HG02840 (cell line): ENCODE measurements around the gene MORC2.

Experiments
- ATAC-seq: cut with Tn5 transposase; IDR thresholded peaks from one replicate; pipeline ENCODE4 v1.9.1; 2021; ENCODE audit warnings: mild to moderate bottlenecking, moderate library complexity, moderate number of reproducible peaks; ENCODE audit not compliant: unreplicated experiment, low FRiP score

The MORC2 gene

DNA sequence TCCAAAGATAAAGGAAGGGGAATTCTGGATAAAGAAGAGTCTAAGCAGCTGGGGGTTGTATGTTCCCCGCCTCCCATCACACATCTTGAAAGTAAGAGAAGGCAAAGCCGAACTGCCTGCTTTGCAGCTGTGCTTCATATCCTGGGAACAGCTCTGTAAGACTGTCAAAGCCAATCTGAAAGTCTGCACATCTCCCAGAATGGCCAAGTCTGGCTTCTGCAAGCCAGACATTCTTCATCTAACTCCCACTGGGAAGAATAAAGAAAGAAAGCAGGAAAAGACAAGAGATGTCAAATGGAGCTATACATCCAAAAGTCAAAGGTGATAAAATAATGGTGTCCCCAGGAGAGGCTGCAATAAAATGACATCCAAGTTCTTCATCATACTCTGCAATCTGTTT, 15.4 kb downstream of the MORC2 start:
- no peak for ATAC-seq

DNA sequence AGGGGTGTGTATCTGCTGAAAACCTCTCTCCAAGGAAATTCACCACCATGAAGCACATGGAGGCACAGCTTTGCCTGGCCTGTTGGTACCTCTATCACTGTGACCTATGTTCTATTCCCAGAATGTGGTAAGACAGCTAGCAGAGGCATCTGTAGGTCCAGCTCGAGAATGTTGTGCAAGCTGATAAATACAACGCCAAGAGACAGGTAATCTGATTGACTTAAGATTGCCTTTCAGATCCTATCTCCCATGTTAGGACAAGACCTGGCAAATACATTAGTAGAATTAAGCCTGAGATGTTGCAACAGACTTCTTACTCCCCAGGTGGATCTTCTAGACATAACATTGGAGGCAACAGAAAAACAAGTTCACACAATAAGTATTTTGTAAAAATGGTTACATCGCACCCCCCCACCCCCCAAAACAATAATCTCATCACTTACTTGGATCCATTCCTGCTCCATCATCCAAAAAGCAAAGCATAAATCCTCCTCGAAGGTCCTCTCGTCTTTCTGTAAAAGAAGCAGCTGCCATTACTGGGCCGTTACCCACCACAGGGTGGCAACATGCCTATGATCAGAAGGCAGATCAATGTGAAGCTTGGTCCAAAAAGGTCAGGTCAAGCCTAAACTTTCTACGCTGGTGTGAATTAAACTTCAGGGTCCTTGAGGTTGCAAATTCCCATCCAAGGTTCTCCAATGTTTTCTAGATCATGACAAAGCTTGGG, 18.5 kb downstream of the MORC2 start:
- ATAC-seq: no peak

DNA sequence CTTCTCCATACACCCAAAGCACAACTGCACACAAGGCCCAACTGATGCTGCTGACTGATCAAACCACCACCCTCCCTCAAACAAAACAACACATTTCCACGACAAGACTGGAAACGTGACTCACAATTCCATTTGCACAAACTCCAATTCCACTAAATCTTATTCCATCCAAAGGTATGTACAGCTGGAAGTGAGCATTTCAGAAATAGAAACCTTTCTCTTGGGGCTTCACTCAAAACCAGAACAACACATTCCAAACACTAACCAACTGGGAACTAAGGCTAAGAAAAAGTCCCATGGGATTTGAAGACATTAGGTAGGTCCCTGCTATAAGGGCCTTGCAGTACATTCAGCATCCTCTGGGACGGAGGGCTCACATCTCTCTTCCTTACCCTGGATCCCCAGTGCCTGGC, 19.6 kb downstream of the MORC2 start:
- ATAC-seq: no peak

DNA sequence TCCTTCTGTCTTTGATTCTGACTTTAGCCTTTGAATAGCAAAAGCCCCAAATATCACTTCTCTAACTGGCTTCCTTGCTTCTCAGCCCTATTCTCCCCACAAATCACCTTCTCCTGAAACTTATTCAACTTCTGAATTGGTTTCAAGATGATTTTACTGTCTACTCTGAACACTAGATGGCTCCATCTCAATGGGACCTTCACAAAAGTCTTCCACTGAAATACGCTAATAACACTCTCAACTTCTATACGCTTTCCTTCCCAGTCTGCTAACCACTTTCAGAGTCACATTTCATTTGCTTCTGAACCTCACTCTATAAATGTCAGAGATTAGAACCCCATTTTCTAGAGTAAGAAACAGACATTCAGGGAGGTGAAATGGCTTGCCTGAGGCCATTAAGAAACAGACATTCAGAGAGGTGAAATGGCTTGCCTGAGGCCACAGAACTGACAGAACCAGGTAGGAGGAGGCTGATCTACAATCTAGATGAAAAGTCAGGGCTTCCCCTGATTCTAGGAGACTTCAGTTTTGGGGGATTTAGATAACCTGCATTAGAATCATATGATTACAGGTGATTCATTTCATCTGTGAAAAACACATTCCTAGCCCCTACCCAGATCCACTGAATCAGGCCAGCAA, 20.6 kb downstream of the MORC2 start:
- ATAC-seq: no peak

DNA sequence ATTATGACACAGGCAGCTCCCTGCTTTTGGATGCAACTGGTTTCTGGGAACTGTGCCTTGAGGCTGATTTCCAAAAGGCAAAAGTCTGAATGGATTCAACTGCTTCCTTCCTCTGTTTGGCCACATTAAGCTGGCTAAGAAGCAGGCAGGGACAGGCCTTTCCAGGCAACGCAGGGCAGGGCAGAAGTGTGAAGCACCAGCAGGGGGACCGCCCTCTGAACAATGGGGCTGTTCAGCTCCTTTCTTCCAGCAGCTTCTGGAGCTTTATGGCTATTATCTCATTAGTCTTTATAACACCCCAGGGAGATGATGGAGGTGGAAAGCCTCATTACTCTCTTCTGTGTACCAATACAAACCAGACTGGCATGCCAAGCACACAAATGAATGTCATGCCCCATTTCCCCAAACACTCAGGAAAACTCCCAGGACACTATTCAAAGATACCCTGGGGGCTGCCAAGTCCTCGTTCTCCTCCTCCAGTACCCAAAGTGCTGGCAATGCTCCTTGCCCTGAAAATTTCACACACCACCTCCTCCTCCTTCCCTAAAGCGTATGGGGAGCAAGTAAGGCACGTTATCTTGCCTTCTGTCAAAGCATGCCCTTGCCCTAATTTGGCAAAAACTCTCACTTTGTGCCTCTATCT, 21.3 kb downstream of the MORC2 start:
- no peak for ATAC-seq

DNA sequence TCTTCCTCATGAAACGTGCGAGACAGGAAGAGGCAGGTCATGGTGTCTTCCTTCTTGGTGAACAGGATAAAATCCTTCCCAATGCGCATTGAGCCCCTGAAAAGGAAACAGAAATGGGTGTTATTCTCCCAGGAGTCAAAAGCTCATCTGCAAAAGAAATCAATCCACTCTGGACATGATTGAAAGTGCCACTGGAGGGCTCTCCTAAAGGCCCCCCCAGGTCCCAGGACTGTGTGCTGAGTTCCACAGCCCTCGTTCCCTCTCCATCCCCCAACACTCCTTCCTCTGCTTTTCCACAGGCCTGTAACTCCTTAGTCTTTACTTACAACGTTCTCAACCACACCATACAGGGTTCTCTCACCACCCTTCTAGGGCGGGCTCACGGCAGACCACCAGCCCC, 22.2 kb downstream of the MORC2 start:
- no peak for ATAC-seq

DNA sequence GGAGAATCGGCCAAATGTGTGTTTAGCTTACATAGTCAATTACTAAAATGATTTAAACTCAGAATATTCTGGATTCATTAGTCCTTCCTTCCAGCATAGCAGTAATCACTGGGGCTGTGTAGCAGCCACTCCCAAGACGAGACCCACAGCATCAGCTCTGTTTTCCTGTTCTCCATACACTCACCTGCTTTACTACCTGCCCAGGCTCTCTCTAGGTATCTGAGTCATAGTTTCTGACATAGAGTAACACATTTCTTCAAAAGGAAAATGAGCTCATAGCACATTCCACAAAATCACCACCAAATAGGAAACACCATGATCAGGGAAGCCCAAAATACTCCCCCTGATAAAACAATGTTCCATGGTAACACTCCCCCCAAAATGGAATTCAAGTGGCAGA, 22.9 kb downstream of the MORC2 start:
- ATAC-seq: no peak

DNA sequence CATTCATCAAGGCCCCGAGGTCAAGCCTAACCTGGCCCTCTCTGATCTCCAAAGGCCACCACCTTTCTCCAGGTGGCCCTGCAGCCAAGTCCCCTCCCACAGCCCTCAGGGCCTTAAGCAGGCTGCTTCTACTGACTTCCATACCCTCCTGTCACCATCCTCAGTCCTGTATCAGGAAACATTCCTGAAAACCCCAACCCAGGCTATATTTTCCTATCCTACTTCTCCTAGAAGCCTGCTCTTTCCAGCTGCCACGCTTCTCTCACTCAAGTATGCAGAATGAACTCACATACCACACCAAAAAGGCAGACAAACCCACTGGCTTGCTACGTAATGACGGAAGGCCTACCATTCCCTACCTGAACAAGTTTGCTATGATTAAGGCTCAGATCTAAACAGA, 23.6 kb downstream of the MORC2 start:
- ATAC-seq: no peak

DNA sequence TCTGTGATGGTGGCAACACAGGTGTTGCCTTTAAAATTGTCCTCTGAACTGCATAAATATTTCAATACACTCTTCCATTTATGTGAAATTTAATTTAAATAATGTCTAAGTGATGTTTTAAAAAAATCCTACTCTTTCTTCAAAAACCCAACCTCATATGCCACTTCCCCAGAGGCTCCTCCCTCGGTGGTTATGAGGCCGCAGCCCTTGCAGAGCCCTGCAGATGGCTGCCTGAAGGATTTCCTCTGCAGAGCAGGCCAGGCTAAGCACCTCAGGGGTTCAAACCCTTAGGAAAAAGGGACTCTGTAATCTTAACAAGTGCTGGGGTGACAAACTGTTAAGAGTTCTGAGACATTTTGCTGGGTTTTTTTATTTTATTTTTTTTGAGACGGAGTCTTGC, 25.2 kb downstream of the MORC2 start:
- ATAC-seq: no peak

DNA sequence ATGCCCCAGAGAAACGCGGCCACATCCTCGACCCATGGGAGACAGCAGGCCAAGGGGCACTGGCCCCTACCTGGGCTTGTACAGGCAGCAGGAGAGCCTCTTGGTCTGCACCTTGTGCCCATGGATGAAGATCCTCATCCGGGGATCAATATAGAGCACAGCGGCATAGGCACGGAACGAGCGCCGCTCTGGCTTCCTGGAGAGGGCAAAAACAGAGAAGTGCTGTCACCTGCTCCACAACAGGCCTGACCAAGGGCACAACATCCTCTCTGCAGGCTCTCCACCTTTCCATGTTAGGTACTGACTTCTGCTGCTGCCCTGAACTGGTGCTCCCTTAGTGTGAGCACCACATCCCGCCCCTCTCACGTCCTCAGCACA, 27.2 kb downstream of the MORC2 start:
- no peak for ATAC-seq

DNA sequence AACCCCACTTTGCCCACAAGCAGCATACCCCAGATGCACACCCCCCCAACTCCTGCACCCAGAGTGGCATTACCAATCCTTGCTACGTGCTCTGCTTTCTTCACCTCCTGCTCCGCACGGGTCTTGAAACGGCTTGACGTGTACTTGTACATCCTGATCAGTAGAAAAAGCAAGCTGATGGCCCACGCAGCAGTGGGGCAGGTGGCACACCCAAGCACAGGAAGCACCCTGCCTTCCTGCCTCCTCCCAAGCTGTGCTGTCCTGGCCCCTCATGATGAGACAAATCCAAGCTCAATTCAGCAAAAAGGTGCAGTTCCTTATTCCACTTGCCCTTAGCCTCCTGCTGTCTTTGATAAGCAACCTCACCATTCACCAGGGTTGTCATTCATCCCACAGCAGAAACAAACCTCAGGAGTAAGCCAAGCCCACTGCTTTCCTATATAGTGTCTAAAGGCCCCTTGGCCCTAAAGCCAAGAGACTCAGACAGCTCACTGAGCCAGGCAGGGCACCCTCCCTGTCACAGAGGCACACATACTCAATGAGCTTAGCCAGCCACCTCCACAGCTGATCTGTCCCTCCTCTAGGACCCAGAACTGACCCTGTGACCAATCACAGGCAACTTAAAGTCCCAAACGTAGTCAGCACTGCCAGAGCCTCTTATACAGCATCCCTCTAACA, 27.8 kb downstream of the MORC2 start:
- no peak for ATAC-seq

DNA sequence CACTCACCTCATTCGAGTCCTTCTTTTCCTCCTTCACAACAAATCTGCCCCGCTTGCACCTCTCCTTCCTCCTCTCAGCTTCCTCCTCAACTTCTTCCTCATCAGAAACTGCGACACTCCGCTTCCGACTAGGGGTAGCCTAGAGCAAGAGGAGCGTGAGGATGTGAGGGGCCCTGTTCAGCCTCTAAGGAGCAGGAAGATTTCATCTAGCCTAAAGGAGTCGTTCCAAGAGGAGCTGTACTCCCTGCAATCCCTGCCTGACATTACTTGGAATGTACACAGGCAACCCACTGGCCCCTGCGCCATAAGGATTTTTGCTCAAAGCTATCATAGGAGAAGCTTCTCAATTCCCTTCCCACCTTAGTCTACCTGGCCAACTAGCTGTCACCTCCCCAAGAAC, 34.5 kb downstream of the MORC2 start:
- ATAC-seq: no peak

DNA sequence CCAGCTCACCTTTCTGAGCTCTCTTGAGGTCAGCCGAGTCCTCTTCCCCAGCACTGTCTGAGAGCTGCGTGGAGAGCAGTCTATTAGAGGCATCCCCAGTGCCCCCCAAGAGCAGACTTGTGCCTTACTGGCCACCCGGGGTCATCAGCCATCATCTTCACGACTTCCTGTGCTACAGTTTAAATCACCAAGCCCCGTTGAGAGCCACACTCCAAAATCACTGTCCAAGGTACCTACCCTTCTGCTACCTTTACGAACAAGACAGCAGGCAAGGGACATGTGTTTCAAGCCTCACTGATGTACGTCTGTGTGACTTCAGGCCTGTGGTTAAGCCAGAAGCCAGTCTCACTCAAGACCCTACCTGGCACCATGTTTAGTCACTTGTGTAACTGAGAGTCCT, 35.1 kb downstream of the MORC2 start:
- no peak for ATAC-seq

DNA sequence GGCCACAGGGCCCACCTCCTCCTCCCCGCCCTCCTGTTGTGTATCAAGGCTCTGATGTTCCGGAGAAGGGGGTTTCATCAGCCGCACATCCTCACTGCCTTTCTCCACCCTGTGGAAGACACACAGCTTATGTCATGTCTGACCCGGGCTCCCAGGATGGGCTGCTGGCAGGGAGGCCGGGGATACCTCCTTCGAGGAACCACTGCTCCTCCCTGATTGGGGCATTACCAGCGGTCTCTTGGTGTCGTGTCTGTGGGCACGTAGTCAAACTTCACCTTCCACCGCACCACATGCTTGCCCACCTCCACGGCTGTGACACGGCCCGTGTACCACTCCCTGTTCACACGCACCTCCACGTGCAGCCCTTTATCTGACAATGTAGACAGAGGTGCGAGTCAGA, 35.9 kb downstream of the MORC2 start:
- ATAC-seq: no peak

DNA sequence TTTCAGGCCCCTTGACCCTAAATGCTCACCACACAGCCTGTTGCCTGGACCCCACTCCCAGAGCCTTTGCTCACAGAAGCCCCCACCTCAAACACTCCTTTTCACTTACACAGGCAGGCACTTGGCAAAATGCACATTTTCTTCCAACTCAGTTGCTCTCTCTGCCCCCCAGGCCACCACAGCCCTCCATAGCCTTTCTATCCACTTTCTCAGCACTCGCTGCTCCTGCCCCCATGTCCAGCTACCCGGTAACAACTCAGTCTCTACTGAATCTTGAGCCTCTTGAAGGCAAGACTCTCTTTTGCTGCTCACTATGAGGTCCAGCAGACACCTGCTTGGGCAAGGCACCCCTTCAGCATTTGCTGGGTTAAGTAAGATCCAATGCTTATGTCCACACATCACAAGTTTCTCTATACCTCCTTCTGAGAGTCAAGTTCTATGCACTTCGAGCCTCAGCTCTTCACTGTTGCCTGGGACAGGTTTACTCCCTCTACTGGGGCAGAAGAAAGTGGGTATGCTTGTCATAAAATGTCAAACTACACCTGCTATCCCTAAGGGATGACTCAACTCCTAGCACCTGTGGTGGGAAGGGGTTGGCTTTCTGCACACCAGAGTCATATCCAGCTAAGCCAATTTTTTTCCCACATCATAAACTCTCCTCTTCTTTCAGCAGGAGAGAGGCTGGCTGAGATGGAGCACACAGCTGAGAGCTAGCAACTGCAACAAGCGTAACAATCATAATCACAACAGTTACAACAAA, 36.9 kb downstream of the MORC2 start:
- ATAC-seq: no peak

DNA sequence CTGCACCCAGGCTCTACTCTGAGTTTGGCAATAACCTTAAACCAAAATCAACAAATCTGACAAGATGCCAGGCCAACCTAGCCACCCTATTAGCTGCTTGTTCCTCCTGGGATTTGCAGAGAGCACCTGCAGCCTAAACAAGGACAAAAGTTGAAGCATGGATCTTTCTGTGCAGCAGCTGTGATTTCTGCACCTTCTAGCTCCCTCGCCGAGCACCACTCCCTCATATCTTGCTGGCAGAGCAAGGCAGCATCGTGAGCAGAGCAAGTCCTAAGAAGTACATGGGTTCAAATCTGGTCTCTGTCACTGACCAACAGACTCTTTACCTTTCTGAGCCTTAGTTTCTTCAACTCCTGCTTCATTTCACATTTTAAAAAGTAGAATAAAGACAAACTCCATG, 38.3 kb downstream of the MORC2 start:
- no peak for ATAC-seq

DNA sequence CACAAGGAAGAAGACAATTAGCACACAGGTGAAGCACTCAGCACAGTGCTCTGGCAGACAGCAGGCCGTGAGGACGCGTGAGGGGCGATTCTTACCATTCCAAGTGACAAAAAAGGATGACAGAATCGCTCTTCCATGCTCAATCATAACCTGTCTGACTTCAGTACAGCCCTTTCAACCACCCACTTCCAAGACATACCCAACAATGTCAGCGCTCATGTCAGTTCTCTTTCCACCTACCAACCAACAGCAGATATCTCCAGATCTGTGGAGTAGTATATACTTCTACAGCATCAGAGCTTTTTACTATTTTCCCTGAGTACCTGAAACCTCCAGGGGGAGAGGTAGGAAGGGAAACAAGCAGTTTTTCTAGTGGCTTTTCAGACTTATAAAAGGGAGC, 40.2 kb downstream of the MORC2 start:
- no peak for ATAC-seq

DNA sequence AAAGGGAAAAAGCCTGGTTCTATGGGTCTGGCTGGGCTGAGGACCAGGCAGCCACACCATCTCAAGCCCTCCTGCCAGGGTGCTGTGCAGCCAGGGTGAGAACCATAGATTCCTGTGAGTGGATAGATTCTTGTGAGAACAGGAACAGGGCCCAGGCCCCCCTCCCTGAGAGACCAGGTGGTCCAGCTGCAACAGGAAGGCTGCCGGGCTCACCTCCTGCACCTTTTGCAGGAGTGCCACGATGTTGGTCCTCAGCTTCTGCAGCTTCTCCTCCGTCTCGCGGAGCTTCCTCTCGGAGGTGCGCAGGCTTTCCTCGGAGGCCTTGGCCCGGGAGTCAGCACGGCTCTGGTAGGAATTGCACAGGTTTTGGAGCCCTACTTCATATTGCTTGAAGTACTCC, 40.8 kb downstream of the MORC2 start:
- ATAC-seq: no peak

DNA sequence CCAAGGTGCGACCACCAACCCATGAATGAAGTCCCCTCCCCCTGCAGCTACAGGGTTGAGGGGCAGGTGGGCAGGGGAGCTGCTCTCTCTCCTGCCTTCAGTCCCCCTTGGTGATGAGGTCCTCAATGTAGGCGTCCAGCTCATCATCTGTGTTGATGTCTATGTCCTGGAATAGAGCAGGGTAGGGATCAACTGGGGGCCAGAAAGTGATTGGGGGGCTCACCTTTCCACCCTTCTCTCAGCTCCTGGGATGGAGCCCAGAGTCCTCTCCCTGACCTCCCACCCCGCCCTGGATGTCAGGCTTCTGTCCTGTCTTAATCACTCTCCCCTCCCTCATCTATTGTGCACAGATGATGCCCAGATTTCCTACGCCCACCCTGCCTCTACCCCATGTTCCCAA, 41.9 kb downstream of the MORC2 start:
- no peak for ATAC-seq

DNA sequence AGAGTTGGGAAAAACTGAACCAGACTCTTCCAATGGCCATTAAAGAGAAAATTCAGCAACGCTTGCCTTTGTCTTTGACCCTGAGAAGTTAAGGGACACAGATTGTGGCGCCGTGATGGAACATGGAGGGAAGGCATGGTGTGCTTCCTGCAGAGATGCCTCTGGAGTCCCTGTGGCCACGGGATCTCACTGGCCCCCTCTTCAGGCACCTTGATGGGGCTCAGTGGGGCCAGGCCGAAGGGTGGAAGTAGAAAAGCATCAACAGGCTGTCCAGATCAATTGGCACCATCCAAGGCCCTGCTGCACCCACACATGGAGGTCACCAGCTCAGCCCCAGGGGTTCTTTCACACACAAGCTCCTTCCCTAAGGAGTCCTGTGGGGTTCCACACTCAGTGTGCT, 42.9 kb downstream of the MORC2 start:
- no peak for ATAC-seq
